A673 (cell line): ENCODE measurements around the gene PID1. TPM values are rescaled to one million over a fixed set of nuclear protein-coding genes. Genes with fewer than 3 reads are reported as not detected.

ENCODE experiments used
- BruUV-seq: library from RNA; stranded (reverse); fragments of 400-500 nt; replicated peaks from 2 replicates; lab custom pipeline; 2021; lab: Mats Ljungman, UMichigan
- CTCF ChIA-PET: fragments of 300-600 bp; sonication (Branson Sonifier 250); formaldehyde crosslinking; loops from one replicate; lab custom pipeline; 2022; ENCODE audit warnings: antibody characterized with exemption; lab: Charles Lee
- POLR2A ChIA-PET: fragments of 300-600 bp; sonication (Branson Sonifier 250); formaldehyde crosslinking; loops from one replicate; lab custom pipeline; 2022; ENCODE audit warnings: antibody characterized with exemption; ENCODE audit not compliant: low non-redundant PET; lab: Charles Lee
- DNase-seq: peaks from one replicate; pipeline ENCODE4 v3.0.0-alpha.2; 2015; ENCODE audit warnings: low spot score
- H3K27ac ChIP-seq: fragments of 200-600 bp; sonication (generic); 2 replicates; pipeline ENCODE4 v1.5.1; 2016; ENCODE audit warnings: mixed run types, low read depth, mild to moderate bottlenecking, mixed read lengths, antibody characterized with exemption, low read length; ENCODE audit not compliant: poor library complexity, severe bottlenecking
- H3K27me3 ChIP-seq: fragments of 200-600 bp; sonication (generic); replicated peaks from 2 replicates; pipeline ENCODE4 v1.6.1; 2017; ENCODE audit warnings: mixed run types, low read depth, mild to moderate bottlenecking, mixed read lengths, antibody characterized with exemption, low read length; ENCODE audit not compliant: insufficient read depth, poor library complexity
- H3K36me3 ChIP-seq: fragments of 200-600 bp; sonication (generic); 2 replicates; pipeline ENCODE4 v1.6.1; 2016; ENCODE audit warnings: mixed run types, mild to moderate bottlenecking, mixed read lengths, antibody characterized with exemption, low read length; ENCODE audit not compliant: insufficient read depth, poor library complexity, severe bottlenecking
- H3K4me1 ChIP-seq: fragments of 200-600 bp; sonication (generic); 2 replicates; pipeline ENCODE4 v1.6.1; 2017; ENCODE audit warnings: mixed run types, mild to moderate bottlenecking, mixed read lengths, antibody characterized with exemption, low read length; ENCODE audit not compliant: insufficient read depth, poor library complexity, severe bottlenecking
- H3K4me3 ChIP-seq: fragments of 200-600 bp; sonication (generic); 2 replicates; pipeline ENCODE4 v1.5.1; 2016; ENCODE audit warnings: low read depth, mixed run types, mild to moderate bottlenecking, mixed read lengths, low read length; ENCODE audit not compliant: poor library complexity, severe bottlenecking
- H3K9me3 ChIP-seq: fragments of 200-600 bp; sonication (generic); 2 replicates; pipeline ENCODE4 v1.6.1; 2016; ENCODE audit warnings: mixed run types, low read depth, mild to moderate bottlenecking, mixed read lengths, antibody characterized with exemption, low read length; ENCODE audit not compliant: poor library complexity, severe bottlenecking
- CTCF ChIP-seq: fragments of 300-800, 200-600 bp; sonication (generic); conservative IDR thresholded peaks from 2 replicates; pipeline ENCODE4 v1.5.1; 2017; ENCODE audit warnings: low read depth, mild to moderate bottlenecking, antibody characterized with exemption, low read length, moderate library complexity, mixed read lengths
- EZH2 ChIP-seq: fragments of 200-600 bp; sonication (generic); IDR thresholded peaks from 2 replicates; pipeline ENCODE4 v1.6.1; 2017; ENCODE audit warnings: borderline replicate concordance, low read depth, mild to moderate bottlenecking, mixed read lengths, antibody characterized with exemption, low read length; ENCODE audit not compliant: poor library complexity, severe bottlenecking
- intact Hi-C: fragments of 100-400 bp; cut with micrococcal nuclease; formaldehyde crosslinking; loops from one replicate; pipeline ENCODE4 v1.10.0; 2022; ENCODE audit not compliant: unreplicated experiment
- total RNA-seq: library from RNA; stranded (reverse); gene quantifications from 2 replicates; pipeline ENCODE4 v1.2.3, GENCODE V29; 2021

The PID1 gene
- total RNA-seq, 1 experiment from 2014 or later = 1.5 TPM

GRCh38 chr2:229089776-229090175, 181.3 kb downstream of the PID1 start:
- no peak for TF ChIP-seq EZH2
- TF ChIP-seq CTCF = no peak
- Histone ChIP-seq H3K4me1 (no peaks in the 10 kb centered on the region), H3K27ac (no peak overlapping the region), H3K36me3 (no peaks in the 10 kb centered on the region), H3K27me3 (no peaks in the 10 kb centered on the region), H3K4me3 (no peak overlapping the region), H3K9me3 (no peaks in the 10 kb centered on the region)
- CTCF ChIA-PET = no interaction called here
- BruUV-seq = no TSS peak
- DNase-seq = no peak
- intact Hi-C loops = no loop called here
- POLR2A ChIA-PET = no interaction called here

DNA sequence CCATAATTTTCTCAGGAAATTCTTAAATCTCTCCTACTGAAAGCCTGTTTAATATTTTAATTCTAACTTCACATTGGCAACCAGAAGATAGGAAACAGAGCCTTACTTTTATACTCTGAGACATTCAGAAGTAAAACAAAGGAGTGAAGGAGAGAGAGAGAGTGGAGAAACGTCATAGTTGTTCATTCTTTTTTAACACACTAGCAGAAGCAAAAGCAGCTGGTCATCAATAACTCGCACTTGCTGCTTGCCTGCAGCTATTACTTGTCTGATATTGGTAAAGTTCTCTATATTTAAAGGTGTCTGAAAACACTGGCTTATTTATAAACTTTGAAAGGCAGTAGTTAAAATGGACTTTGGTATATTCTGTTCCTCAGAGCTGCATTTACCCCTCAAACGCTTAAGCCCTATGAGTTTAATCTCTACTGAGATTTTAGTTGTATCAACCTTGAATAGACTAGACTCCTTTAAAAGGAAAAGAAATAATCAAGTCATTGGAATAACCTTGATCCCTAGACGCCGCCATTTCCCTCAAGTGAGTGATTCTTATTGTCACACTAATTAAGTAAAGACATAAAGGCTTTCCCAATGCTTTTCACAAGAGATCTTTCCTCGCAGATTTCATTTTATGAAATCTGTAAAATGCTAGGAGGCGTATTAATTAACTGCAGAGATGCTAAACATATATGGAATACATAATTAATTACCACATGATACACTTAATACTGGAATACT, 182.0 kb downstream of the PID1 start:
- intact Hi-C loops = no loop called here
- TF ChIP-seq EZH2 = no peak
- TF ChIP-seq CTCF = no peak
- CTCF ChIA-PET = no interaction called here
- no TSS peak for BruUV-seq
- H3K9me3 ChIP-seq = no peaks in the 10 kb centered on the region
- POLR2A ChIA-PET = no interaction called here
- H3K27ac ChIP-seq = no peak overlapping the region
- H3K27me3 ChIP-seq = no peaks in the 10 kb centered on the region
- H3K4me3 ChIP-seq = no peak overlapping the region
- no peak for DNase-seq
- no peaks in the 10 kb centered on the region for H3K36me3 ChIP-seq
- H3K4me1 ChIP-seq = no peaks in the 10 kb centered on the region

DNA sequence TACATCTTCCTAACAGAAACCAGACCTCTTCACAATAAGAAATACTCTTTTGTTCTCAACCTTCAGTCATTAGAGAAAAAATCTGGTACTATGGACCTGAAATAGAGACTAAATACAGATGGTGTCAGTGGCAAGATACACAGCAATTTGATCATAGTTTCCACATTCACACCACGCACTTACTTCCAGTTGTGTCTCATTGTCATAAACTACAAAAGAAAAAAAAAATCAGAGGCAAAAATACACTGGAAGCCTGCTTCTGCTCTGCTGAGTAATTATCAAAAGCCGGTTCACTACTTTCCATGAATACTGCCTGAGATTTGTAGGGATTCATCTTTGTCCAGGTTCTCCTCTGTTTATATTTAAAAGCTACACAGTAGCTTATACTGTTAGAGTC, 182.6 kb downstream of the PID1 start:
- CTCF ChIA-PET = no interaction called here
- Histone ChIP-seq H3K4me1 (no peaks in the 10 kb centered on the region), H3K4me3 (no peak overlapping the region), H3K36me3 (no peaks in the 10 kb centered on the region), H3K27me3 (no peaks in the 10 kb centered on the region), H3K27ac (no peak overlapping the region), H3K9me3 (no peaks in the 10 kb centered on the region)
- BruUV-seq = no TSS peak
- intact Hi-C loops = no loop called here
- TF ChIP-seq CTCF = no peak
- no peak for TF ChIP-seq EZH2
- POLR2A ChIA-PET = no interaction called here
- DNase-seq = no peak
